A172 (cell line): ENCODE results near the gene BNIP2. TPM values are rescaled to one million over a fixed set of nuclear protein-coding genes. Genes with fewer than 3 reads are reported as not detected.
A peak's percentile ranks its signal among the peaks of the same experiment; 100 is the strongest.
"Not testable (repeated sequence)": the region's sequence is repeated elsewhere in the genome, so short reads cannot be mapped to it uniquely, and the experiment has no call there.

Experiments
- DNase-seq: peaks from one replicate; pipeline ENCODE4 v3.0.0-alpha.2; 2015; ENCODE audit warnings: low spot score
- total RNA-seq: library from RNA; depleted of rRNA; stranded (reverse); fragments of >200 nt; shearing (Covaris generic); gene quantifications from 2 replicates; pipeline ENCODE4 v1.2.3, GENCODE V29; 2014; rRNA removed

BNIP2 gene
- 126 and 141 TPM in 2 replicates for total RNA-seq

- DNase-seq = peak; percentile 93
Measured at GRCh38 chr15:59688782-59689625, at the start of gene BNIP2. Gene BNIP2, minus strand, starts transcription at chr15:59689320. Its CDS starts 6,863 bp downstream, at chr15:59682457.

DNA sequence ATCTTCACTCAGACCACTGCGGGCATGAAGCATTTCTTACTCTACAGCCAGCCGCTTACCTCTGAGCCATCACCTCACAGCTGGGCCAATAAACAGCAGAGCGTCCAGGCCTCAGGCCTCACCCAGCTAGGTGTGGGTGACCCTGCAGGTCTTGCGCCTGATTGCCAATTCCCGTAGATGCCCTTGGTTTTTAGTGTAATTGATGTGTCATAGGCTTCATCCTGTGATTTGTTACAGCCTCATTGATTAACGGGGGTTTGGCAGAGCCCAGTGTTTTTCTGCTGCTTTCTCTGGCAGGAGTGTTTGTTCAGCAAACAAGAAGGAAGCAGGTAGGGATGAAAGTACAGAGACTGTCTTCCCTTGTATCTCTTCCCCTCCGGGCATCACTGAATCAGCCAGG is 49.6 kb upstream of the BNIP2 start:
- DNase-seq = no peak

GRCh38 chr15:59736181-59736580 is 47.1 kb upstream of the BNIP2 start:
- no peak for DNase-seq

DNA sequence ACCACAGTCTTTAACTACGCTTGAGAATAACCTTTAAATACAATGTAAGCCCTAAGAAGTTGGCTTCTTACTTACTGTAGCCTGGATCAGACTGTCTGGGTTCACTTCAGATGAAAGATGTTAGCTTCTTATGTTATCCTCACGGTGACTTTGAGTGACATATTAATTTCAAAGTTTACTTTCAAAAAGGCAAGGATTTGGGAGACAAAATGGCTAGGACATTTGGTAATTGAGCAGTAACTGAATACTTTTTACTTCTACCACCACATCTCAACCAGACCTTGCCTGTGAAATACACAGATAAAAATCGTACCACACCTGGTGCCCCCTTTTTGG is 36.0 kb upstream of the BNIP2 start:
- DNase-seq = no peak

- no peak for DNase-seq
Measured at GRCh38 chr15:59723687-59724346, 34.7 kb upstream of the BNIP2 start.

- no peak for DNase-seq
Measured at GRCh38 chr15:59722476-59722875, 33.4 kb upstream of the BNIP2 start.

- no peak for DNase-seq
Measured at GRCh38 chr15:59722037-59722436, 32.9 kb upstream of the BNIP2 start.

DNA sequence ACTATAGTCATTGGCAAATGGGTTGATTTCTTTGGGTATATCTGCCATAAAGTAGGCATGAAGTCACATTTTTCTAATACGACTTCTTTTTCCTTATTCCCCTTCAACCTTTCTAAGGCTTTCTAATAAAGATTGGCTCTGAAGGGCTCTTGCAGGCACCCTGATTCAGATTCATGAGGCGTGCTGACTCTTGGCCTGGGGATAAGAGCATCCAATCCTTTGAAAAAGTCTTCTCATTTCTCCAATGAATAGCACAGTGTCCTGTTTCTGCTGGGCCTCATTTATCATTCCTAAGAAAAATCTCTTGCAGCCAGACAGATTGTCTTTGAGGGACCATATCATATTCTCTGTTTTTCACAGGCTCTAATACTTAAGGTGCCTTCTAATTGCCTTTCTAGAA is 32.3 kb upstream of the BNIP2 start:
- DNase-seq = no peak

DNA sequence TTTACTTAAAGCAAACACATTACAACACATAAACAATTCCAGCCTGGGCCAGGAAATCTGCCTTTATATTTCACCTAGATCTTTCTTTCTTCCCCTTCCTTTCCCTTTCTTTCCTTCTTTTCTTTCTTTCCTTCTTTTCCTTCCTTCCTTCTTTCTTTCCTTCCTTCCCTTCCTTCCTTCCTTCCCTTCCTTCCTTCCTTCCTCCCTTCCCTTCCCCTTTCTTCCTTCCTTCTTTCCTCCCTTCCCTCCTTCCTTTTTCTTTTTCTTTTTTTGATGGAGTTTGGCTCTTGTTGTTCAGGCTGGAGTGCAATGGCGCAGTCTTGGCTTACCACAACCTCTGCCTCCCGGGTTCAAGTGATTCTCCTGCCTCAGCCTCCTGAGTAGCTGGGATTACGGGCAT is 24.1 kb upstream of the BNIP2 start:
- no peak for DNase-seq

DNA sequence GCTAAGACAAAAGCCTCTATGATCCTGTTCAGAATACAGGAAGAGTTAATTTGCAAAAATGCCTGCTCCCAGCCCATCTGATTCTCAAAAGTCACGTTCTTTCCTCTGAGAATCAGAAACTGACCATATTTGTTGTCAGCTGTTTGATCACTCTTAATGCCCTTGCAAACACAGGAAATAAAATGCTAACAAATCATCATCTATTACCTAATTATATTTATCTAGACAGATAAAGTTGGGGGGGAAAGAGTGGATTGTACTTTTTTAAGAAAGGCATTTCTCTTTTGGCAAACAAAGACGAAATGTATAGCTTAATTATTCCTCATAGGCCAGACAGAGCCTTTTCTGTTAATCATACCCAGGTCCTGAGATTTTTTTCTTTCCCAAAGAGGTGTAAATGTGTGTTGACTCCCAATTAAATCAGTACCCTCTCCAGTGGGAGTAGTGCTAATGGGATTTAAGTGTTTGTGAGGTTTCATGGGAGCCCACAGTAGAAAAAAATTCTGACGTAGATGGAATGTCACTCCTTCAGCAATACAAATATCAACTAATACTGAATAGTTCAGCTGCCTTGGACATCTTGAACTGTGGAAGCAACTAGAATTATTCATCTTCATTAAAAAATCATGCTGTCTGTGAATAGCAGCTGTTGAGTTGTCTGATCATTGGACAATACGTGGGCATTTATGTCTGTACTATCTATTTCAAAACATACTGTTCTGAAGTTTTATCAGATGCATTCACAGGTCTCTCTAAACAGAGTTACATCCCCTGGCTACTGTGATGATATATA is 22.5 kb upstream of the BNIP2 start:
- no peak for DNase-seq

DNA sequence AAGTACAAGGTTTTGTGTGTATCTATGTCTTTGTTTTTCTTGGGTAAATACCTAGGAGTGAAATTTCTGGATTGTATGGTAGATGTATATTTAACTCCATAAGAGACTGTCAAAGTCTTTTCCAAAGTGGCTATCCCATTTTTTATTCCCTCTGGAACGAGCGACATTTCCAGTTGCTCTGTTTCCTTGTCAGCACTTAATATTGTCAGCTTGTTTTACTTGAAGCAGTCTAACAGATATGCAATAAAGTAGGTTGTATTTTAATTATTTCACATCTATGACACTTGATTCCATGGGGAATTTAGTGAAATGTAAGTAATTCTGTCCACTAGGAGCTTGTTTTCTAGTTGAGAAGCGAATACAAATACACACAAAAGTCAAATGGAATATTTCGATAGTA is 18.5 kb upstream of the BNIP2 start:
- DNase-seq = no peak

DNA sequence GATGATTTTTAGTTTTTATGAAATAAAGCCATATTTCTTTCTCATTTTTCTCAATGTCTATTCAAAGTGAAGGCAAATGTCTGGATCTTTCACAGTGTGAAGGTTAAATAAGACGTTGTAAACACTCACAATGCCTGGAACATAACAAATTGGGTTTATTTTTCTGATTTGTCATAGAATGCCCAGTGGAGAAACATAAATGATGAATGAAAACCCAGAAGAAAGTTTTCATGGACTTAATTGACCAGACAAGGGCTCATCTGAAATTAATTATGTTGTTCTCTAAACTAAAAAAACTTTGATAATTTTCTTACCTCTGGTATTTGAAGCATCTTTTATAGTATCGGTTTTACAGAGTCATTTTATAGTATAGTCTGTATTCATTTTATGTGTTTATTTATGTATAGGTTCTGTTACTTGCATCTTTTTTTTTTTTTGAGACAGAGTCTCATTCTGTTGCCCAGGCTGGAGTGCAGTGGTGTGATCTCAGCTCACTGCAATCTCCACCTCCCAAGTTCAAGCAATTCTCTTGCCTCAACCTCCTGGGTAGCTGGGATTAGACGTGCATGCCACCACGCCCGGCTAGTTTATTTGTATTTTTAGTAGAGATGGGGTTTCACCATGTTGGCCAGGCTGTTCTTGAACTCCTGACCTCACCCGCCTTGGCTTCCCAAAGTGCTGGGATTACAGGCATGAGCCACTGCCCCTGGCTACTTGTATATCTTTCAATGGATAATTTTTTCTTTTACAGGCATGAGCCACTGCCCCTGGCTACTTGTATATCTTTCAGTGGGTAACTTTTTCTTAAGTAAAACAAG is 15.1 kb upstream of the BNIP2 start:
- no peak for DNase-seq

DNA sequence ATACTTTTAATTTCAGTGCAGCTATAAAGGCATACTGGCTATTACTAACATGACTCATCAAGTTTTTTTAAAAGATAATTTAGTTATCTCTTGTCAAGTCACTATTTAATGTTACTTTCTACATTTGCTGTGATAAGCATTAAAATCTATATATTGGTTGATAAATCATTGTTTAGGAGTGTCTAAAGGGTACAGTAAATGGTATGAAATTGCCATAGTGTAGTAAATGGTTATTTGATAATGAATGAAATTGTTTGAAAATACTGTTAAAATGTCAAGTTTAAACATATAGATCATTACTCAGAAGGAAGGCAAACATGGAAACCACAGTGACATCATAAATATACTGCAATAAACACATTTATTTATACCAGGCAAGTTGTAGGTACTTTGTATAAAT is 13.2 kb upstream of the BNIP2 start:
- no peak for DNase-seq

DNA sequence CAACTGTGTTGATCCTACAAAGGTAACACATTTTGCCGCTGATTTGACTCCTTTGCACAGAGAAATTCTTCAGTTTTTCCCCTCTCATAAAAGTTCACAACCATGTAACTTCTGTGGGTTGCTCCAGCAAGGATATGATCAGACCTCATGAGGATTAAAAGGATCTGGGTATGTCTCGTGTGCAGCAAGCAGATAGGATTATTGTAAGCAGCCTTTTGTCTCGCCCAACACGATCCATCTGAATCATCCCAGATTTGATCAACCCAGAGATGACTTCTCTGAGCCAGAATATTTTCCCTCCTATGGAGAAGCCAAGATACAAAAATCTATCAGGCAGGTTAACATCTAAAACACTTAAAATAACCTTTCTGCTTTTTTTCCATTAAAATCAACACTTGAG is 12.8 kb upstream of the BNIP2 start:
- no peak for DNase-seq

DNA sequence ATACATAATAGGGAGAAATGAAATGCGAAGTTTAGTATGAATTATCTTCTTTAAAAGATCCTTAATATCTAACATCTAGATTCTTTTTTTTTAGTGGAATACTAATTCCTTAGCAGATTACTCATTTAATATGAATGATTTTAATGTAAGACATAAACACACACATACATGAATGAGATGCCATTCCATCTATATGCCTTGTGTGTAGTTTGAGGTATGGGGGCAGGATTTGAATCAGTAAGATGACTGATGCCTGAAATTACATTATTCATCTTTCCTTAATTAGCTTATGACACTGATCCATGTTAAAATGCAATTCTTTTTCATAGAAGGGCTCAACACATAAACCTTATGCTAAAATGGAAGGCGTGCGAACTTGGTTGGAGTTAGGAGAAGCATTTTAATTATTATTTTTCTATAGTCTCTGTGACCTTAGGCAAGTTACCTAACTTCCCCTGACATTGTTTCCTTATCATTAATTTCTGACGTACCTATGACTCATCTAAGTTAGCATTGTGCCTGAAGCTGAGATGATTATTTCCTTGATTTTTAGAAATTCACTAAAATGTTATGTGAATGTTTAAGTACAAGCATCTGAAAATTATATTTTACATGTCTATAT is 10.8 kb upstream of the BNIP2 start:
- no peak for DNase-seq

DNA sequence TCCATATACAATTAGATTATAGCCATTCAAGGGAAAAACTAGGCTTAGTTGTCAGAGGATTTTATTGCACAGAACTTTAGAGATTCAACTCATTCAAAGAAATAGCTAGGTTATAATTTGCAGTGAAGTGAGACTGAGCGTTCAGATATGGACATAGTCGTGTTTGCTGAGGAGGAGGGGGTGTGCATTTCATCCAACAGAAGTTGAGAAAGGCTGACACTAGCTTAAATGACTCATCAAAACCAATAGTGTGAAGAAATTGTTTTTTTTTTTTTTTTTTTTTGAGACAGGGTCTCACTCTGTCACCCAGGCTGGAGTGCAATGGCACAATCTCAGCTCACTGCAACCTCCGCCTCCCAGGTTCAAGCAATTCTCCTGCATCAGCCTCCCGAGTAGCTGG is 8.9 kb upstream of the BNIP2 start:
- not testable (repeated sequence) for DNase-seq

DNA sequence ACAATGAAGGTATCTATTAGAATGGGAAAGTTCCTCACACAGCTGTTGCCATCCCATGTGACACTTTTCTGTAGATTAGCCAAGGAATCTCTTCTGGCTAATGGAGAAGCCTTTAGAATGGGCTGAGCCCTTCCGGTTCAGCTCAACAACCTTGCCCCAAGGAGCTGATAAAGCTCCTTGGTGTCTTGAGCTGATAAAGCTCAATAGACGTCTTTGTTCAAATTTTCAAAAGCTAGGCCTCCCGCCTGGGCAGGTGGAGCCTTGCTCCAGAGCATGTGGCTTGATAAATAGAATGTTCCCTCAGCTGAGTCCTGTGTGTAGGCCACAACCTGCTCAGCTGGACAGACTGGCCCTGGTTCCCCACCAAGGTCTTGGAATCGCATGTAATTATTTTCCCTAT is 7.2 kb upstream of the BNIP2 start:
- DNase-seq = no peak

DNA sequence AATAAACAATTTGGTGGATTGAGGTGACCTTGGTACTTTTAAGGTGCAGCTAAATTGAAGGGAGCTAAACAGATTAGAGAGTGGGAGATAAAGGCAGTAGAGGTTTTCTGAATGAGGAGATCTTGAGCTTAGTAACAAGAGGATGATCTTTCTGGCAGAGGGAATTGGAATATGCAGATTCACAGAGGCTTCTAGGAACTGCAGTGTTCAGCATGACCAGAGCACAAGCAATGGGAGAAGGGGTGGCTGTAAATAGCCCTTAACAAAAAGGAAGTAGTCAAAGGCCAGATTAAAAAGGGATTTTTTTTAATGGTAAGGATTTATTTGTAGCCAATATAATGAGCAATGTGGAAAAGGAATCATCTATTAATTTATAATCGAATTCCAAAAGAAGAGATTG is 5.7 kb upstream of the BNIP2 start:
- no peak for DNase-seq

GRCh38 chr15:59691194-59691805 is 2.2 kb upstream of the BNIP2 start:
- DNase-seq = peak; percentile 14

- DNase-seq = peak; percentile 60
Measured at GRCh38 chr15:59689626-59690236, 611 bp upstream of the BNIP2 start.

GRCh38 chr15:59688423-59688781 is 718 bp downstream of the BNIP2 start:
- peak; percentile 33 for DNase-seq
